ENCODE measurements around the gene LAMB1. TPM values are rescaled to one million over a fixed set of nuclear protein-coding genes. Genes with fewer than 3 reads are reported as not detected.

Gene LAMB1
- total RNA-seq, 1 experiment from 2014 or later = 32.0 TPM

GRCh38 chr7:107980171-107980570, 22.8 kb downstream of the LAMB1 start:
- no peak for ATAC-seq
- no peaks in the 10 kb centered on the region for H3K4me1 ChIP-seq (ENCODE audit: control insufficient read depth in 1 of 2, insufficient read depth in 2 of 2, low read length in 2 of 2)
- H3K9me3 ChIP-seq (ENCODE audit: control insufficient read depth in 1 of 2, insufficient read depth in 1 of 2, low read depth in 1 of 2, low read length in 2 of 2) = no peaks in the 10 kb centered on the region
- peaks cover 5 to 8% of the 10 kb centered on the region in 2 experiments; a peak in 1 of 4 replicates for H3K36me3 ChIP-seq (ENCODE audit: control insufficient read depth in 1 of 2, insufficient read depth in 2 of 2, low read length in 2 of 2)
- H4K20me1 ChIP-seq (ENCODE audit: insufficient read depth) = no peaks in the 10 kb centered on the region
- DNase-seq (ENCODE audit: low read depth, low spot score) = no peak
- intact Hi-C loops (cut with micrococcal nuclease) = no loop called here
- H3K9ac ChIP-seq (ENCODE audit: low read length) = no peak overlapping the region
- CTCF ChIA-PET = no interaction called here
- H3K4me3 ChIP-seq (replicated peaks in 1 of 2; ENCODE audit: low read depth in 1 of 2, low read length in 2 of 2) = no peak overlapping the region
- no TSS peak for BruUV-seq (replicated peaks)
- RAD21 ChIA-PET (ENCODE audit: low non-redundant PET in 1 of 2, low total read pairs in 2 of 2, uncharacterized antibody in 2 of 2, unreplicated experiment in 2 of 2) = no interaction called here
- no peak overlapping the region for H3K4me2 ChIP-seq (ENCODE audit: low read length)
- POLR2A ChIA-PET = no interaction called here
- no peak overlapping the region for H3K27ac ChIP-seq (ENCODE audit: low read depth, low read length)
- no peaks in the 10 kb centered on the region for H3K79me2 ChIP-seq (ENCODE audit: insufficient read depth, low read length)
- no peak overlapping the region for H2AFZ ChIP-seq (ENCODE audit: low read depth, low read length, poor library complexity, severe bottlenecking)
- H3K9me2 ChIP-seq (ENCODE audit: insufficient read depth) = no peaks in the 10 kb centered on the region
- H3K27me3 ChIP-seq (ENCODE audit: insufficient read depth, low read length) = no peaks in the 10 kb centered on the region
- TF ChIP-seq ELF1 (IDR thresholded peaks at IDR 0.05; ENCODE audit: borderline replicate concordance, low read depth) (no peak), SP1 (IDR thresholded peaks at IDR 0.05; ENCODE audit: low read depth) (no peak), SRF (IDR thresholded peaks at IDR 0.05; ENCODE audit: low read depth) (no peak), ZFX (IDR thresholded peaks at IDR 0.05) (no peak), EZH2phosphoT487 (IDR thresholded peaks at IDR 0.05; ENCODE audit: borderline replicate concordance) (no peak), EZH2 (IDR thresholded peaks at IDR 0.05) (no peak), YY1 (IDR thresholded peaks at IDR 0.05; ENCODE audit: extremely low read depth, insufficient replicate concordance, low read depth, low read length) (no peak), POLR2A (IDR thresholded peaks at IDR 0.05; ENCODE audit: borderline replicate concordance, extremely low read depth, insufficient read depth, insufficient read length) (no peak), REST (IDR thresholded peaks at IDR 0.05; ENCODE audit: low read depth) (no peak), CEBPB (IDR thresholded peaks at IDR 0.05; ENCODE audit: low read depth) (no peak), POLR2AphosphoS5 (IDR thresholded peaks at IDR 0.05; ENCODE audit: low read depth, low read length) (no peak), ATF3 (IDR thresholded peaks at IDR 0.05) (no peak), ZNF274 (IDR thresholded peaks at IDR 0.05; ENCODE audit: low read depth, low read length) (no peak), JUND (IDR thresholded peaks at IDR 0.05) (no peak), SIN3A (IDR thresholded peaks at IDR 0.05; ENCODE audit: low read depth) (no peak), MAX (IDR thresholded peaks at IDR 0.05) (no peak), EGR1 (IDR thresholded peaks at IDR 0.05; ENCODE audit: low read depth) (no peak), CBX3 (IDR thresholded peaks at IDR 0.05; ENCODE audit: low read depth) (no peak)
- TF ChIP-seq, protein P1, sequence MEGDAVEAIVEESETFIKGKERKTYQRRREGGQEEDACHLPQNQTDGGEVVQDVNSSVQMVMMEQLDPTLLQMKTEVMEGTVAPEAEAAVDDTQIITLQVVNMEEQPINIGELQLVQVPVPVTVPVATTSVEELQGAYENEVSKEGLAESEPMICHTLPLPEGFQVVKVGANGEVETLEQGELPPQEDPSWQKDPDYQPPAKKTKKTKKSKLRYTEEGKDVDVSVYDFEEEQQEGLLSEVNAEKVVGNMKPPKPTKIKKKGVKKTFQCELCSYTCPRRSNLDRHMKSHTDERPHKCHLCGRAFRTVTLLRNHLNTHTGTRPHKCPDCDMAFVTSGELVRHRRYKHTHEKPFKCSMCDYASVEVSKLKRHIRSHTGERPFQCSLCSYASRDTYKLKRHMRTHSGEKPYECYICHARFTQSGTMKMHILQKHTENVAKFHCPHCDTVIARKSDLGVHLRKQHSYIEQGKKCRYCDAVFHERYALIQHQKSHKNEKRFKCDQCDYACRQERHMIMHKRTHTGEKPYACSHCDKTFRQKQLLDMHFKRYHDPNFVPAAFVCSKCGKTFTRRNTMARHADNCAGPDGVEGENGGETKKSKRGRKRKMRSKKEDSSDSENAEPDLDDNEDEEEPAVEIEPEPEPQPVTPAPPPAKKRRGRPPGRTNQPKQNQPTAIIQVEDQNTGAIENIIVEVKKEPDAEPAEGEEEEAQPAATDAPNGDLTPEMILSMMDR (IDR thresholded peaks at IDR 0.05 in 2 of 3, conservative IDR thresholded peaks at IDR 0.05 in 1 of 3; ENCODE audit: borderline replicate concordance in 1 of 3, insufficient read depth in 1 of 3, low read depth in 2 of 3, low read length in 2 of 3) = no peak

All from HCT116 (cell line).